Liver (tissue), 9 donors: ENCODE data around the gene OR2J1. TPM values are rescaled to one million over a fixed set of nuclear protein-coding genes. Genes with fewer than 3 reads are reported as not detected.

Experiments
- DNase-seq: peaks from one replicate; pipeline ENCODE4 v3.0.0-alpha.2; 2017; ENCODE audit warnings: low spot score
- H3K27ac ChIP-seq, 2 donors: one replicate each; pipeline ENCODE4 v1.7.0; 2013; ENCODE audit warnings: inconsistent platforms in 2 of 2, low read length in 2 of 2, control low read depth in 1 of 2, low read depth in 1 of 2, mild to moderate bottlenecking in 1 of 2
- H3K27me3 ChIP-seq, 4 donors: one replicate each; pipeline versions ENCODE4 v1.6.1 to v1.7.0; 2013; ENCODE audit warnings: low read length in 3 of 4, inconsistent platforms in 1 of 4, mild to moderate bottlenecking in 1 of 4, moderate library complexity in 1 of 4; ENCODE audit not compliant: control insufficient read depth in 4 of 4, insufficient read depth in 4 of 4
- H3K36me3 ChIP-seq, 4 donors: one replicate each; pipeline versions ENCODE4 v1.6.1 to v1.7.0; 2013; ENCODE audit warnings: low read length in 3 of 4, mild to moderate bottlenecking in 3 of 4, low read depth in 1 of 4, moderate library complexity in 1 of 4; ENCODE audit not compliant: control insufficient read depth in 4 of 4, insufficient read depth in 3 of 4
- H3K4me1 ChIP-seq, 4 donors: one replicate each; pipeline versions ENCODE4 v1.6.1 to v1.7.0; 2013; ENCODE audit warnings: low read length in 3 of 4, mild to moderate bottlenecking in 3 of 4, moderate library complexity in 1 of 4; ENCODE audit not compliant: control insufficient read depth in 4 of 4, insufficient read depth in 4 of 4
- H3K4me3 ChIP-seq, 3 donors: one replicate each; pipeline versions ENCODE4 v1.6.1 to v1.7.0; 2013; ENCODE audit warnings: low read length in 3 of 3, control low read depth in 1 of 3, low read depth in 1 of 3, mild to moderate bottlenecking in 1 of 3
- H3K9ac ChIP-seq, 2 donors: one replicate each; pipeline ENCODE4 v1.7.0; 2013; ENCODE audit warnings: low read length in 2 of 2, mild to moderate bottlenecking in 2 of 2, moderate library complexity in 2 of 2, control low read depth in 1 of 2, low read depth in 1 of 2
- H3K9me3 ChIP-seq, 4 donors: one replicate each; pipeline versions ENCODE4 v1.6.1 to v1.7.0; 2013; ENCODE audit warnings: low read length in 3 of 4; ENCODE audit not compliant: control insufficient read depth in 4 of 4
- ATF3 ChIP-seq: IDR thresholded peaks from 2 replicates; pipeline ENCODE4 v1.6.1; 2016; ENCODE audit warnings: antibody characterized with exemption
- CTCF ChIP-seq: fragments of 150-350 bp; IDR thresholded peaks from 2 replicates; pipeline ENCODE4 v1.5.1; 2017; ENCODE audit warnings: improper control_type of control experiment, low read depth, low read length; ENCODE audit not compliant: missing input control
- EGR1 ChIP-seq, 2 donors: IDR thresholded peaks; 2 replicates each; pipeline ENCODE4 v1.6.1; 2016 to 2018; ENCODE audit warnings: antibody characterized with exemption in 2 of 2, low read depth in 2 of 2
- FOXA1 ChIP-seq: IDR thresholded peaks from 2 replicates; pipeline ENCODE4 v1.6.1; 2016; ENCODE audit warnings: antibody characterized with exemption
- FOXA2 ChIP-seq: IDR thresholded peaks from 2 replicates; pipeline ENCODE4 v1.6.1; 2016; ENCODE audit warnings: antibody characterized with exemption
- GABPA ChIP-seq, 2 donors: IDR thresholded peaks in 1 of 2; conservative IDR thresholded peaks in 1 of 2; 2 replicates each; pipeline ENCODE4 v1.6.1; 2016; ENCODE audit warnings: antibody characterized with exemption in 2 of 2, mild to moderate bottlenecking in 1 of 2, moderate library complexity in 1 of 2
- HNF4A ChIP-seq, 2 donors: conservative IDR thresholded peaks; 2 replicates each; pipeline ENCODE4 v1.6.1; 2016; ENCODE audit warnings: antibody characterized with exemption in 2 of 2, mild to moderate bottlenecking in 2 of 2
- HNF4G ChIP-seq: IDR thresholded peaks from 2 replicates; pipeline ENCODE4 v1.6.1; 2016; ENCODE audit warnings: antibody characterized with exemption
- JUND ChIP-seq, 2 donors: IDR thresholded peaks; 2 replicates each; pipeline ENCODE4 v1.6.1; 2016; ENCODE audit warnings: antibody characterized with exemption in 2 of 2
- NR2F2 ChIP-seq: IDR thresholded peaks from 2 replicates; pipeline ENCODE4 v1.6.1; 2016; ENCODE audit warnings: antibody characterized with exemption
- RAD21 ChIP-seq, 2 donors: IDR thresholded peaks; 2 replicates each; pipeline ENCODE4 v1.6.1; 2016; ENCODE audit warnings: antibody characterized with exemption in 2 of 2, mild to moderate bottlenecking in 2 of 2
- RXRA ChIP-seq, 2 donors: IDR thresholded peaks; 2 replicates each; pipeline ENCODE4 v1.6.1; 2017 to 2018; ENCODE audit warnings: antibody characterized with exemption in 2 of 2, mild to moderate bottlenecking in 1 of 2
- SP1 ChIP-seq: IDR thresholded peaks from 2 replicates; pipeline ENCODE4 v1.6.1; 2018; ENCODE audit warnings: antibody characterized with exemption, mild to moderate bottlenecking
- TAF1 ChIP-seq: conservative IDR thresholded peaks from 2 replicates; pipeline ENCODE4 v1.6.1; 2016; ENCODE audit warnings: antibody characterized with exemption, mild to moderate bottlenecking
- YY1 ChIP-seq: IDR thresholded peaks from 2 replicates; pipeline ENCODE4 v1.6.1; 2016; ENCODE audit warnings: antibody characterized with exemption, mild to moderate bottlenecking
- ZBTB33 ChIP-seq: IDR thresholded peaks from 2 replicates; pipeline ENCODE4 v1.6.1; 2016; ENCODE audit warnings: antibody characterized with exemption
- WGBS: extraction: QIAGEN DNeasy Blood & Tissue Kit; methylation state at CpG from one replicate; pipeline ENCODE4 v1.1.7; 2013; 5-methylcytosine and 5-hydroxymethylcytosine counted together
- polyA plus RNA-seq, 2 donors: library from polyadenylated mRNA; stranded (reverse) in 1 of 2; unstranded in 1 of 2; fragments of 200-250 nt in 1 of 2; fragments of >200 nt in 1 of 2; fragmentation: Nextera tagmentation in 1 of 2; extraction: Ambion mirVana in 1 of 2; gene quantifications; one replicate each; pipeline versions ENCODE4 v1.2.1 to v1.2.3, GENCODE V29; 2013 to 2015
- total RNA-seq, 2 donors: library from RNA; depleted of rRNA; stranded (reverse); fragments of >200 nt; gene quantifications; one replicate each; pipeline ENCODE4 v1.2.3, GENCODE V29; 2014
- TF ChIP-seq, protein P1 (sequence below): IDR thresholded peaks from 2 replicates; pipeline ENCODE4 v1.6.1; 2016; ENCODE audit warnings: antibody characterized with exemption, mild to moderate bottlenecking
- TF ChIP-seq, protein P2 (sequence below): IDR thresholded peaks from 2 replicates; pipeline ENCODE4 v1.6.1; 2016; ENCODE audit warnings: antibody characterized with exemption
- donor health status: healthy.
- donor health status: healthy.
- donor health status: healthy.
- donor health status: healthy.
- donor health status: healthy.

OR2J1 gene
- total and polyA plus RNA-seq, 4 donors = not detected

DNA sequence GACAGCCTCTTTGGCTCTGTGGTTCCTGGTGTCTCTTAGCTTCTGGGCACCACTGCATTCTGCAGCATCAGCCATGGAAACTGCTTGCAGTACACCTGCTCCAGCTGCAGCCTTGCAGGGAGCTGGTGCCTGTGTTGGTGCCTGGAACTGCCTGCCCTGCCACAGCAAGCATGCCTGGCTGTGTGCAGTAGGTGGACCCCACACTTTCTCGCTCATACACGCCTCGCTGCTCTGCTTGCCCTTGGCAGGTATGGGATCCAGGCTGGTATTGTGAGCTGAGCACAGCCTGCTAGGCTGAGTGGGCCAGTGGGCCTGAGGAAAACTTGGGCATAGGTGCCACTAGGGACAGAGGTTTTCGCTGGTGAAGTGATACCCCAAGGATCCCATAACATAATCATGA, 31.4 kb downstream of the OR2J1 start:
- 92% methylated on average over 4 of the region's 4 CpGs for WGBS
- Histone ChIP-seq H3K27me3 (no peaks in the 10 kb centered on the region), H3K9ac (no peak overlapping the region), H3K36me3 (no peaks in the 10 kb centered on the region), H3K4me1 (no peaks in the 10 kb centered on the region), H3K4me3 (no peak overlapping the region), H3K9me3 (no peaks in the 10 kb centered on the region), H3K27ac (no peak overlapping the region)
- DNase-seq = no peak
- no peak for TF ChIP-seq TAF1

- 73% methylated on average over 2 of the region's 2 CpGs for WGBS
- Histone ChIP-seq H3K36me3 (no peaks in the 10 kb centered on the region), H3K4me3 (no peak overlapping the region), H3K27me3 (no peaks in the 10 kb centered on the region), H3K9ac (no peak overlapping the region), H3K9me3 (no peaks in the 10 kb centered on the region), H3K4me1 (no peaks in the 10 kb centered on the region), H3K27ac (no peak overlapping the region)
- TF ChIP-seq NR2F2 = no peak
- no peak for TF ChIP-seq JUND (IDR thresholded peaks at IDR 0.05)
- TF ChIP-seq FOXA1 = no peak
- TF ChIP-seq, protein P1, sequence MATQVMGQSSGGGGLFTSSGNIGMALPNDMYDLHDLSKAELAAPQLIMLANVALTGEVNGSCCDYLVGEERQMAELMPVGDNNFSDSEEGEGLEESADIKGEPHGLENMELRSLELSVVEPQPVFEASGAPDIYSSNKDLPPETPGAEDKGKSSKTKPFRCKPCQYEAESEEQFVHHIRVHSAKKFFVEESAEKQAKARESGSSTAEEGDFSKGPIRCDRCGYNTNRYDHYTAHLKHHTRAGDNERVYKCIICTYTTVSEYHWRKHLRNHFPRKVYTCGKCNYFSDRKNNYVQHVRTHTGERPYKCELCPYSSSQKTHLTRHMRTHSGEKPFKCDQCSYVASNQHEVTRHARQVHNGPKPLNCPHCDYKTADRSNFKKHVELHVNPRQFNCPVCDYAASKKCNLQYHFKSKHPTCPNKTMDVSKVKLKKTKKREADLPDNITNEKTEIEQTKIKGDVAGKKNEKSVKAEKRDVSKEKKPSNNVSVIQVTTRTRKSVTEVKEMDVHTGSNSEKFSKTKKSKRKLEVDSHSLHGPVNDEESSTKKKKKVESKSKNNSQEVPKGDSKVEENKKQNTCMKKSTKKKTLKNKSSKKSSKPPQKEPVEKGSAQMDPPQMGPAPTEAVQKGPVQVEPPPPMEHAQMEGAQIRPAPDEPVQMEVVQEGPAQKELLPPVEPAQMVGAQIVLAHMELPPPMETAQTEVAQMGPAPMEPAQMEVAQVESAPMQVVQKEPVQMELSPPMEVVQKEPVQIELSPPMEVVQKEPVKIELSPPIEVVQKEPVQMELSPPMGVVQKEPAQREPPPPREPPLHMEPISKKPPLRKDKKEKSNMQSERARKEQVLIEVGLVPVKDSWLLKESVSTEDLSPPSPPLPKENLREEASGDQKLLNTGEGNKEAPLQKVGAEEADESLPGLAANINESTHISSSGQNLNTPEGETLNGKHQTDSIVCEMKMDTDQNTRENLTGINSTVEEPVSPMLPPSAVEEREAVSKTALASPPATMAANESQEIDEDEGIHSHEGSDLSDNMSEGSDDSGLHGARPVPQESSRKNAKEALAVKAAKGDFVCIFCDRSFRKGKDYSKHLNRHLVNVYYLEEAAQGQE = no peak
- no peak for TF ChIP-seq YY1
- no peak for TF ChIP-seq SP1
- TF ChIP-seq FOXA2 = no peak
- TF ChIP-seq CTCF = no peak
- no peak for TF ChIP-seq HNF4A (conservative IDR thresholded peaks at IDR 0.05)
- no peak for TF ChIP-seq ATF3
- no peak for TF ChIP-seq TAF1
- no peak for TF ChIP-seq RXRA (IDR thresholded peaks at IDR 0.05)
- no peak for TF ChIP-seq EGR1 (IDR thresholded peaks at IDR 0.05; ENCODE audit: low read depth in 2 of 2)
- TF ChIP-seq HNF4G = no peak
- TF ChIP-seq, protein P2, sequence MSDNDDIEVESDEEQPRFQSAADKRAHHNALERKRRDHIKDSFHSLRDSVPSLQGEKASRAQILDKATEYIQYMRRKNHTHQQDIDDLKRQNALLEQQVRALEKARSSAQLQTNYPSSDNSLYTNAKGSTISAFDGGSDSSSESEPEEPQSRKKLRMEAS = no peak
- TF ChIP-seq RAD21 (IDR thresholded peaks at IDR 0.05) = no peak
- no peak for TF ChIP-seq GABPA (IDR thresholded peaks at IDR 0.05 in 1 of 2, conservative IDR thresholded peaks at IDR 0.05 in 1 of 2)
- TF ChIP-seq ZBTB33 = no peak
- DNase-seq = no peak
Observed at GRCh38 chr6:29131691-29132090, 32.4 kb downstream of the OR2J1 start.
